Esophagus (tissue), 2 donors: ENCODE results near the gene CD200. TPM values are rescaled to one million over a fixed set of nuclear protein-coding genes. Genes with fewer than 3 reads are reported as not detected.
"Not testable (repeated sequence)": the region's sequence is repeated elsewhere in the genome, so short reads cannot be mapped to it uniquely, and the experiment has no call there.

Source experiments
- H3K27ac ChIP-seq, 2 donors: one replicate each; pipeline ENCODE4 v1.5.1; 2013; ENCODE audit warnings: low read depth in 2 of 2, mild to moderate bottlenecking in 2 of 2, inconsistent platforms in 1 of 2, low read length in 1 of 2, moderate library complexity in 1 of 2
- H3K27me3 ChIP-seq, 2 donors: one replicate each; pipeline ENCODE4 v1.6.1; 2013; ENCODE audit warnings: low read length in 2 of 2, control low read depth in 1 of 2, mild to moderate bottlenecking in 1 of 2; ENCODE audit not compliant: insufficient read depth in 2 of 2, control insufficient read depth in 1 of 2
- H3K36me3 ChIP-seq, 2 donors: one replicate each; pipeline ENCODE4 v1.6.1; 2013; ENCODE audit warnings: low read length in 1 of 2; ENCODE audit not compliant: control insufficient read depth in 2 of 2, insufficient read depth in 2 of 2
- H3K4me1 ChIP-seq, 2 donors: one replicate each; pipeline ENCODE4 v1.6.1; 2013; ENCODE audit warnings: low read length in 1 of 2; ENCODE audit not compliant: control insufficient read depth in 2 of 2, insufficient read depth in 2 of 2
- H3K4me3 ChIP-seq, 2 donors: one replicate each; pipeline ENCODE4 v1.5.1; 2013; ENCODE audit warnings: low read length in 2 of 2, mild to moderate bottlenecking in 2 of 2, low read depth in 1 of 2, moderate library complexity in 1 of 2
- H3K9me3 ChIP-seq, 2 donors: one replicate each; pipeline ENCODE4 v1.6.1; 2013; ENCODE audit warnings: mild to moderate bottlenecking in 2 of 2, low read depth in 1 of 2, low read length in 1 of 2, moderate library complexity in 1 of 2; ENCODE audit not compliant: control insufficient read depth in 2 of 2, insufficient read depth in 1 of 2
- WGBS, 2 donors: extraction: QIAGEN DNeasy Blood & Tissue Kit; methylation state at CpG; one replicate each; pipeline ENCODE4 v1.1.7; 2013; 5-methylcytosine and 5-hydroxymethylcytosine counted together
- polyA plus RNA-seq, 2 donors: library from polyadenylated mRNA; stranded (reverse); fragments of 200-250 nt; gene quantifications; one replicate each; pipeline ENCODE4 v1.2.3, GENCODE V29; 2013
- donor health status: healthy with polysubstance abuse.
- donor health status: Bipolar disorder and iron deficiency.

Gene CD200
- polyA plus RNA-seq, 2 donors: 0.90 to 3.0 TPM

- Histone ChIP-seq H3K9me3 (no peaks in the 10 kb centered on the region), H3K36me3 (no peaks in the 10 kb centered on the region), H3K27me3 (no peaks in the 10 kb centered on the region), H3K27ac (no peak overlapping the region), H3K4me1 (no peaks in the 10 kb centered on the region), H3K4me3 (no peak overlapping the region)
- 77 to 80% methylated on average over 3 of the region's 3 CpGs for WGBS, 2 donors
Observed at GRCh38 chr3:112371569-112371968, 38.6 kb downstream of the CD200 start.

GRCh38 chr3:112372396-112372795 is 39.4 kb downstream of the CD200 start:
- 96 to 100% methylated on average over 1 of the region's 1 CpG for WGBS, 2 donors

GRCh38 chr3:112373476-112373875 is 40.5 kb downstream of the CD200 start:
- Histone ChIP-seq H3K27ac (no peak overlapping the region), H3K4me1 (no peaks in the 10 kb centered on the region), H3K36me3 (no peaks in the 10 kb centered on the region), H3K9me3 (no peaks in the 10 kb centered on the region), H3K4me3 (no peak overlapping the region), H3K27me3 (no peaks in the 10 kb centered on the region)
- WGBS, 2 donors: 75 to 80% methylated on average over 4 of the region's 4 CpGs

More at GRCh38 chr3:112372396-112372795, 39.4 kb downstream of the CD200 start:
- Histone ChIP-seq H3K4me3 (no peak overlapping the region), H3K27ac (no peak overlapping the region), H3K36me3 (no peaks in the 10 kb centered on the region), H3K4me1 (no peaks in the 10 kb centered on the region), H3K9me3 (no peaks in the 10 kb centered on the region), H3K27me3 (no peaks in the 10 kb centered on the region)

- H3K9me3 ChIP-seq: no peaks in the 10 kb centered on the region
- H3K27ac ChIP-seq: no peak overlapping the region
- H3K27me3 ChIP-seq: no peaks in the 10 kb centered on the region
- 77 to 85% methylated on average over 2 of the region's 2 CpGs for WGBS, 2 donors
- H3K36me3 ChIP-seq: no peaks in the 10 kb centered on the region
- H3K4me1 ChIP-seq: no peaks in the 10 kb centered on the region
- no peak overlapping the region for H3K4me3 ChIP-seq
Observed at GRCh38 chr3:112373924-112374323, 41.0 kb downstream of the CD200 start.

- Histone ChIP-seq H3K4me3 (no peak overlapping the region), H3K4me1 (no peaks in the 10 kb centered on the region), H3K9me3 (no peaks in the 10 kb centered on the region), H3K27me3 (no peaks in the 10 kb centered on the region), H3K36me3 (no peaks in the 10 kb centered on the region), H3K27ac (no peak overlapping the region)
- WGBS, 2 donors: 66 to 71% methylated on average over 5 of the region's 5 CpGs
Observed at GRCh38 chr3:112374333-112374734, 41.4 kb downstream of the CD200 start.

GRCh38 chr3:112375117-112375516 is 42.2 kb downstream of the CD200 start:
- H3K4me1 ChIP-seq: no peaks in the 10 kb centered on the region
- WGBS, 2 donors: 84% methylated on average over 1 of the region's 1 CpG
- H3K4me3 ChIP-seq: no peak overlapping the region
- no peaks in the 10 kb centered on the region for H3K36me3 ChIP-seq
- no peak overlapping the region for H3K27ac ChIP-seq
- H3K9me3 ChIP-seq: no peaks in the 10 kb centered on the region
- H3K27me3 ChIP-seq: no peaks in the 10 kb centered on the region

GRCh38 chr3:112376241-112376911 is 43.4 kb downstream of the CD200 start:
- Histone ChIP-seq H3K36me3 (no peaks in the 10 kb centered on the region), H3K27ac (no peak overlapping the region), H3K9me3 (no peaks in the 10 kb centered on the region), H3K4me1 (no peaks in the 10 kb centered on the region), H3K27me3 (no peaks in the 10 kb centered on the region), H3K4me3 (no peak overlapping the region)
- WGBS, 2 donors: 60 to 70% methylated on average over 5 of the region's 5 CpGs

GRCh38 chr3:112376992-112377391 is 44.0 kb downstream of the CD200 start:
- Histone ChIP-seq H3K9me3 (no peaks in the 10 kb centered on the region), H3K4me3 (no peak overlapping the region), H3K4me1 (no peaks in the 10 kb centered on the region), H3K27me3 (no peaks in the 10 kb centered on the region), H3K27ac (no peak overlapping the region), H3K36me3 (no peaks in the 10 kb centered on the region)
- WGBS, 2 donors: 52 to 53% methylated on average over 1 of the region's 1 CpG

- no peaks in the 10 kb centered on the region for H3K27me3 ChIP-seq
- no peaks in the 10 kb centered on the region for H3K9me3 ChIP-seq
- no peaks in the 10 kb centered on the region for H3K36me3 ChIP-seq
- H3K4me3 ChIP-seq: no peak overlapping the region
- WGBS, 2 donors: 57 to 66% methylated on average over 4 of the region's 4 CpGs
- peak overlapping the region; percentile 55 to 81 for H3K27ac ChIP-seq
- no peaks in the 10 kb centered on the region for H3K4me1 ChIP-seq
Observed at GRCh38 chr3:112377568-112378071, 44.7 kb downstream of the CD200 start.

- not testable (repeated sequence) for H3K9me3 ChIP-seq, H3K4me3 ChIP-seq, H3K36me3 ChIP-seq, H3K27me3 ChIP-seq, H3K4me1 ChIP-seq
- H3K27ac ChIP-seq: peak overlapping the region; percentile 81 to 93
- WGBS, 2 donors: 48 to 71% methylated on average over 4 of the region's 4 CpGs
Observed at GRCh38 chr3:112378347-112378746, 45.4 kb downstream of the CD200 start.
